ENCODE measurements around the gene NOL4L. TPM values are rescaled to one million over a fixed set of nuclear protein-coding genes. Genes with fewer than 3 reads are reported as not detected.

NOL4L gene
- total RNA-seq, 1 donor from 2014 or later: 12.2 TPM

- no peak for DNase-seq
These were observed 28.3 kb upstream of the NOL4L start for GRCh38 chr20:32613192-32614053.

DNA sequence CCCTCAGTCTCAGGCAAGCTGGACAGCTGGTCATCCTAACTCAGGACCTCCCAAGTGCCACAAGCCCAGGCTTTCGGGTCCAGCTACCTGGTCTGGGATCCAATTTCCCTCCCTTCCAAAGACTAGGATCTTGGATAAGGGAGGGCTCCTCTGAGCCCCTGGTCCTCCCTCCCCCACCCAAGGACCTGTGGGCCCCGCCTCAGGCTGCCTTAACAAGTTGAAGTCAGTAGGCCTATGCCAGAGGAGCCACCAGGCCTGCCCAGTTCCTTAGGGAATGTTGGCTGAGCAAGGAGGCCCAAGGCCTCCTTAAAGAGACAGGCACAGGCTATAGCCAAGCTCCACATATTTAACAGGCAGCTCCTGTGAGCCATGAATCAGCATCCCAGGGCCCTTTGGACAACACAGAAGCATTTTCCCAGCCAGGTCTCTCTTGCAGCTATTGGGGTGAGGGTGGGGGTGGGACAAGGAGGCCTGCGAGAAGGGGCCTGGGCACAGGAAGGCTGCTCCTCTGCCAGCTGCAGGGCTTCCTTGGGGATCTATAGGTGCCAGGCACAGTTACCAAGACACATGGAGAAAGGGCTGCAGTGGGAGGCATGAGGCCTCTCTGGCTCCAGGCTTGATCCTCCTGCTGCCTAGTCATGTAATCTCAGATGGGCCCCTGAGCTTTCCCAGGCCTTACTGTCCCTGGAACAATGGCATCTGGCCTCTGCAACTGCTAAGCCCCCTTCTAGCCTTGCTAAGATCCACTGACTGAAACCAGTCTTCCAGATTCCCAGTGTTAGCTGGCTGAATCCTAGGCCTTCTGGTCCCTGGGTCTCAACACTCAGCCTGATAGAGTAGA is 27.4 kb upstream of the NOL4L start:
- no peak for DNase-seq

DNA sequence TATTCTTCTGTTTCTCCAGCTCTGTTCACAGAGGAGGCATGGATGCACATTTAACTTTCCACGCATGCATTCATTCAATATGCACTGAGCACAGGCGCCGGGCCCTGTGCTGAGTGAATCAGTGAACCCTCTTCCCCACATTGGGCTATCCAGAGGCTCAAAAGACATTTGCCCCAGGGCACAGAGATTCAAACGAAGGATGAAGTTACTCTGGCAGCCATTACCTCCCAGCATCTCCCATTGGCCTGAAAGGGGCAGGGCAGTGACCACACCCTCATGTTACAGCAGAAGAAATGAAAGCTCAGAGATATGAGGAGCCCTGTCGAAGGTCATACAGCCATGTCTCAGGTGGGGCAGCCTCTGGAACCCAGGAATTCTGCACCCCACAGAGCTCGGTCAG is 26.7 kb upstream of the NOL4L start:
- no peak for DNase-seq

GRCh38 chr20:32611286-32611685 is 26.2 kb upstream of the NOL4L start:
- DNase-seq: no peak

- no peak for DNase-seq
These were observed 25.5 kb upstream of the NOL4L start for GRCh38 chr20:32610472-32611218.

GRCh38 chr20:32609993-32610392 is 24.9 kb upstream of the NOL4L start:
- DNase-seq: no peak

- no peak for DNase-seq
These were observed 24.1 kb upstream of the NOL4L start for GRCh38 chr20:32609111-32609773.

DNA sequence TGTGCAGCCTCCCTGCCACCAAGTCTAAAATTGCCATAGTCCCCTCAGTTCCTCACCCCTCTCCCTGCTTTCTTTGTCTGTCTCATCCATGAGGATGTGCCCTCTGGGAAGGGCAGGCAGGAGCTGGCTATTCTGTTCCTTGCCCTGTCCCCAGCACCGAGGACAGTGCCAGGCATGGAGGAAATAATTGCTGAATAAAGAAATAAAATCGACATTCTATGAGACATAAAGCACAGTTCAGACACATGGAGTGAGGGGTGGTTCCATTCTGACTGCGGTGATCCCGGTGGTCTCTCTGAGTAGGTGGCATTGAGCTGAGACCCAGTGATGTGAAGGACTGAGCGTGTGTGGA is 23.5 kb upstream of the NOL4L start:
- DNase-seq: no peak

DNA sequence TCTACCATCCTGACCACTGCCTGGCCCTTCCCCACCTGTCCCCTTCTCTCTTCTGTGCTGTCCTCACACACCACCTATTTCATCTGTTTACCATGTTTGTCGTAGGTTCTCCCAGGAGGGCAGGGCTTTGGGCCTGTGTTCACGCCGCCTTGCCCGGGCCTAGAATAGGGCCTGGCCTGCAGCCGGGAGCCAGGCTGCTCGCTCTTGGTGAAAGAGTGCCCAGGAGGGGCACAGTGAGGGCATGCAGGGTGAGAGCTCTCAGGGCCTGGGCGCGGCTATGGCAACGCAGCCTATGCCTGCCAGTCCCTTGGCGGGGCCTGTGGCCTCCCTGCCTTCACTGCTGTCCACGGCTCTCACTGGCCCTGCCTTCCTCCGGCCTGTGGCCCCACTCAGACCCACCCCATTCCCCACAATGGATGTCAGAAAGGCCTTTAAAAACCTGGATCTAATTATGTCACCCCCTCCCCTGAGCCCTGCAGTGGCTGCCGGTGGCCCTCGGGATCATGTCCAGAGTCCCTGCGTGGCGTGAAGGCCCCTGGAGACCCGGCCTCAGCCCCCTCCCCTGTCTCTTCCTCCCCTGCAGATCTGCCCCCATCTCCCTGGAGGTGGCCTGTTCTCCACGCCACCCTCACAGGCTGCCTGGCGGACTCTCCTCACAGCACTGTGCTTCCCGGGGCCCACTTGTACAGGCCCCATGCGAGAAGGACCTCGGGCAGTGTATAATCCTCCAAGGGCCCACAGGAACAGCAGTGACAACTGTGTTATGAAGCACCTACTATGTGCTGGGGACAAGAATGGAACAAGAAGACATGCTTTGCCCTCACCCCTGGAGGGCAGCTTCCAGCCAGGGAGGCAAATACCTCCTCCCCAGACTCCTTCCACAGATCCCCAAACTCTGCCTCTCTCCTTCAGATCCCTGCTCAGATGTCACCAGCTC is 22.9 kb upstream of the NOL4L start:
- no peak for DNase-seq

- DNase-seq: no peak
These were observed 22.2 kb upstream of the NOL4L start for GRCh38 chr20:32607324-32607723.

DNA sequence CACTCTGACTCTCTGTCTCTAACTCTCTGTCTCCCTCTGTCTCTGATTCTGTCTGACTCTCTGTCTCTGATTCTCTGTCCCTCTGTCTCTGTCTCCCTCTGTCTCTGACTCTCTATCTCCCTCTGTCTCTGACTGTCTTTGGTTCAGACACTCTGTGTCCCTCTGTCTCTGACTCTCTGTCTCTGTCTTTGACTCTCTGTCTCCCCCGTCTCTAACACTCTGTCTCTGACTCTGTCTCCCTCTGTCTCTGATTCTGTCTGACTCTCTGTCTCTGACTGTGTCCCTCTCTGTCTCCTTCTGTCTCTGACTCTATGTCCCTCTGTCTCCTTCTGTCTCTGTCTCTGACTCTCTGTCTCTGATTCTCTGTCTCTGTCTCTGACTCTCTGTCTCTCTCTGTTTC is 21.7 kb upstream of the NOL4L start:
- DNase-seq: no peak

GRCh38 chr20:32606107-32606506 is 21.0 kb upstream of the NOL4L start:
- no peak for DNase-seq

GRCh38 chr20:32605167-32605656 is 20.1 kb upstream of the NOL4L start:
- no peak for DNase-seq

GRCh38 chr20:32603046-32603726 is 18.1 kb upstream of the NOL4L start:
- no peak for DNase-seq

DNA sequence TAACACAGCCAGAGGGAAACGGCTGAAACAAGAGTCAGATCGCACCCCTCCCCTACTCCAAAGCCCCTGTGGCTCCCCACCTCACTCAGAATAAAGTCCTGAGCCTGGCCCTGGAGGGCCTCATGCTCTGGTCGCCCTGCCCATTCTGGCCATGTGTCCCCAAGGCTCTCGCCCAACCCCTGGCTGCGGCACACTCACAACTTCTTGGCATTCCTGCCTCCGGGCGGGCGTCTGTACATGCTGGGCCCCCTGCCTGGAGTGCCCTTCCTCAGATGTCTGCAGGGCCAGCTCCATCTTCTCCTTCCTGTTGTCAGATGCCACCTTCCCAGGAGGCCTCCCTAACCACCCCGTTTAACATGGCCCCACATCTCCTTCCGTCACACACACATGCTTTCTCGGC is 17.1 kb upstream of the NOL4L start:
- DNase-seq: no peak

DNA sequence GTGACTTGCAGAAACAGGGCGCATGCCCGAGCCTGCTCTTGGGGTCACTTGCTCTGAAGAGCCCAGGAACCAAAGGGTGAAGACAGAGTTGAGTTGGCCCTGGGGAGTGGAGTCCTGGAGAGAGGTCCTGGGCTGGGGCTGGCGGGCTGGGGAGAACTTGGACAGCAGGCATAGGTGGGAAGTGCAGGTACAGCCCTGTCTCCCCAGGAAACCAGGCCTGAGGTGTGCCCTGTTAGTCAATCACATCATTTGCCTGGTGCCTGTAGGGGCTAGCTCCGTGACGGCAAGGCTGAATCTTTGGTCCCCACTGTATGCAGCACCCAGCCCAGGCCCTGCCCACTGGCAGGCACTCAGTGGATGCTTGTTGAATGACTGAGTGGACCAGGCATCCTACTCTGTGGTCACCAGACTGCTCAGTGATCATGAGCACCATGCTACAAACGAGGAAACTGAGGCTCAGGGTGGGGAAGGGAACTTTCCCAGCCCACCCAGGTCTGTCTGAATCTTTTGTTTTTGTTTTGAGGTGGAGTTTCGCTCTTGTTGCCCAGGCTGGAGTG is 15.6 kb upstream of the NOL4L start:
- no peak for DNase-seq

DNA sequence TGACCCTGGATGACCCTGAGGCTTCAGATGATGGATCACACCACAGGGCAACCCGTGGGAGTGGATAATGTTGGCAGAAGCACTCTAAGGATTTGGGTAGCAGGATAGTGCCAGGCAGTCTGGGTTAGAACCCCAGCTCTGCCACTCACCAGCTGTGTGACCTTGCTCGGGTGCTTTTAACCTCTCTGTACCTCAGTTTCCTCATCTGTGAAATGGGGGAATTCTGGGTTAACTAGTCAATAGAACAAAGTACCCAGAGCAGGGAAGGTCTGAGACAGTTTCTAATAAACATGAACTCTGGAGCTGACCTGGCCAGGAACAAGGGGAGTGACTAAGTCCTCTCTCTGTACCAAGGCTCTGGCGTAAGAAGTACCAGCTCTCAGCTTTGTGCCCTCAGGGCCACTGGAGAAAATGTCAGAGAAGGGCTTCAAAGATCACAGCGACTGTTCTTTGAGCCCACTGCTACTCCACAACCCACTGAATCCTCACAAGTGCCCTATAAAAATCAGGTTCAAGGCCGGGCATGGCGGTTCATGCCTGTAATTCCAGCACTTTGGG is 14.7 kb upstream of the NOL4L start:
- no peak for DNase-seq

DNA sequence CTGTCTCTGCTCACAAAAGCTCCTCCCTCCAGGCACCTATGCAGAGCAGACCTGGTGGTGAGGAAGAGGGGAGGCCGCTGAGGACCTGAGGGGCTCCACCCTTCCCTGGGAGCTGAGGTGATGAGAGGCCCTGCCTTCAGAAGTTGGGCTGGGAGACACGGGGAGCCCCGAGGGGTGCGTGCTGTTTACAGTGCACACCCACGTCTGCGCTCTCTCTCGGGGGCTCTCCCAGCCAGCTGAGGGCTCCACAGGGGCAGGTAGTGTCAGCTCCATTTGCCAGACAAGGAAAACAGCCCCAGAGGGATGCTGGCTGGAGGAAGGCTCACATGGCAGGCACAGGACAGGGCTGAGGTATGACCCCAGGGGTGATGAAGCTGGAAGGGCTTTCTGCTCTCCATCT is 13.5 kb upstream of the NOL4L start:
- no peak for DNase-seq

DNA sequence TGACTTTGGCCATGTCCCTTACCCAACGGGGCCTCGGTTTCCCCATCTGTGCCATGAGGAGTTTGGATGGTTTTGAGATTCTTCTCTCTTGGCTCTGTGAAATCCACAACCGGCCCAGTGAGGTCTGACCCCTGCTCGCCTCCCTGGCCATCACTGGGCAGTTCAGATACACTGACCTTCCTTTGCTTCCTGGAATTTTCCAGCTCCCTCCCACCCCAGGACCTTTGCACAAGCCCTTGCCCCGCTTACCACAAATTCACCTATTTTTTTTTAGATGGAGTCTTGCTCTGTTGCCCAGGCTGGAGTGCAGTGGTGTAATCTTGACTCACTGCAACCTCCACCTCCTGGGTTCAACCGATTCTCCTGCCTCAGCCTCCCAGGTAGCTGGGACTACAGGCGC is 12.6 kb upstream of the NOL4L start:
- no peak for DNase-seq
